Lung (tissue), 12 donors: ENCODE results near the gene CBX4. TPM values are rescaled to one million over a fixed set of nuclear protein-coding genes. Genes with fewer than 3 reads are reported as not detected.

Experiments used
- ATAC-seq: fragments of 200-7000 bp; cut with Tn5 transposase; one replicate; pipeline ENCODE4 v1.9.1; 2020; ENCODE audit warnings: moderate number of reproducible peaks; ENCODE audit not compliant: insufficient read depth, low FRiP score
- DNase-seq, 3 donors: peaks; one replicate each; pipeline ENCODE4 v3.0.0-alpha.2; 2013 to 2017
- H3K27ac ChIP-seq, 2 donors: one replicate each; pipeline ENCODE4 v1.5.1; 2013; ENCODE audit warnings: mild to moderate bottlenecking in 2 of 2, moderate library complexity in 2 of 2, control low read depth in 1 of 2, inconsistent platforms in 1 of 2, low read depth in 1 of 2, low read length in 1 of 2
- H3K27me3 ChIP-seq, 3 donors: one replicate each; pipeline ENCODE4 v1.5.1; 2013; ENCODE audit warnings: low read length in 2 of 3; ENCODE audit not compliant: control insufficient read depth in 3 of 3, insufficient read depth in 3 of 3
- H3K36me3 ChIP-seq, 4 donors: one replicate each; pipeline ENCODE4 v1.5.1; 2013; ENCODE audit warnings: low read length in 4 of 4, mild to moderate bottlenecking in 1 of 4, moderate library complexity in 1 of 4; ENCODE audit not compliant: control insufficient read depth in 4 of 4, insufficient read depth in 4 of 4
- H3K4me1 ChIP-seq, 5 donors: one replicate each; pipeline ENCODE4 v1.5.1; 2013; ENCODE audit warnings: low read length in 5 of 5, mild to moderate bottlenecking in 2 of 5, moderate library complexity in 1 of 5; ENCODE audit not compliant: control insufficient read depth in 5 of 5, insufficient read depth in 5 of 5
- H3K4me3 ChIP-seq: one replicate; pipeline ENCODE4 v1.5.1; 2013; ENCODE audit warnings: mild to moderate bottlenecking, control low read depth, moderate library complexity
- H3K9ac ChIP-seq, 2 donors: one replicate each; pipeline ENCODE4 v1.5.1; 2013; ENCODE audit warnings: low read length in 2 of 2, control low read depth in 1 of 2; ENCODE audit not compliant: insufficient read depth in 1 of 2
- H3K9me3 ChIP-seq, 4 donors: one replicate each; pipeline ENCODE4 v1.5.1; 2013; ENCODE audit warnings: low read length in 3 of 4, mild to moderate bottlenecking in 1 of 4, moderate library complexity in 1 of 4; ENCODE audit not compliant: control insufficient read depth in 4 of 4, insufficient read depth in 3 of 4
- WGBS, 2 donors: extraction: QIAGEN DNeasy Blood & Tissue Kit; methylation state at CpG; one replicate each; pipeline ENCODE4 v1.1.7; 2013; 5-methylcytosine and 5-hydroxymethylcytosine counted together
- polyA plus RNA-seq, 2 donors: library from polyadenylated mRNA; stranded (reverse); fragments of 200-250 nt; gene quantifications; one replicate each; pipeline ENCODE4 v1.2.1, GENCODE V29; 2013
- total RNA-seq, 2 donors: library from RNA; depleted of rRNA in 1 of 2; stranded (reverse); fragments of >200 nt in 1 of 2; gene quantifications; one replicate each; pipeline ENCODE4 v1.2.1, GENCODE V29; 2014 to 2021
- TF ChIP-seq, protein P1 (sequence below): IDR thresholded peaks from 2 replicates; pipeline ENCODE4 v1.5.1; 2012; ENCODE audit warnings: mild to moderate bottlenecking; ENCODE audit errors: control extremely low read depth, extremely low read depth
- donor health status: control.
- donor health status: control.
- donor health status: Bipolar disorder and iron deficiency.
- donor health status: healthy.
- donor health status: DM: yes; HTN: yes; CAD: no.

CBX4 gene
- total and polyA plus RNA-seq, 4 donors = 12.8 to 32.0 (median 17.5) TPM

DNA sequence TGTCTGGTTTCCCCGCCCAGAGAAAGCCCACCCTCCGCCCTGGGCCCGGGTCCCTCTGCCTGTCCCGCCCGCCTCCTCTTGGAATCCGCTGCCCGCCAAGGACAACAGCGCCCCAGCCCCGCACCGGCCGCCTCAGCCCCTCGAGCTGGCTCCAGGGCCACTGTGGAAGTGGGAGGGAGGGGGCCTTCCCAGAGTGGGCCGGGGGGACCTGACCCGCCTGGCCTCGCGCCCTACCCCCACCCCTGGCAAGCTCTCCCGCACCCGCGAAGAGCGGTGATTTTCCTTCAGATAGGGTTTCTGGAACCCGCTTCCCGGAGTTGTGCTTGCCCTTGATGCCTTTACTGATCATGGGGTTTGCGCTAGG, 40.1 kb downstream of the CBX4 start:
- Histone ChIP-seq H3K4me3 (no peak overlapping the region), H3K4me1 (peaks cover 0 to 52% (median 9%) of the 10 kb centered on the region in 5 donors)
- ATAC-seq = no peak

DNA sequence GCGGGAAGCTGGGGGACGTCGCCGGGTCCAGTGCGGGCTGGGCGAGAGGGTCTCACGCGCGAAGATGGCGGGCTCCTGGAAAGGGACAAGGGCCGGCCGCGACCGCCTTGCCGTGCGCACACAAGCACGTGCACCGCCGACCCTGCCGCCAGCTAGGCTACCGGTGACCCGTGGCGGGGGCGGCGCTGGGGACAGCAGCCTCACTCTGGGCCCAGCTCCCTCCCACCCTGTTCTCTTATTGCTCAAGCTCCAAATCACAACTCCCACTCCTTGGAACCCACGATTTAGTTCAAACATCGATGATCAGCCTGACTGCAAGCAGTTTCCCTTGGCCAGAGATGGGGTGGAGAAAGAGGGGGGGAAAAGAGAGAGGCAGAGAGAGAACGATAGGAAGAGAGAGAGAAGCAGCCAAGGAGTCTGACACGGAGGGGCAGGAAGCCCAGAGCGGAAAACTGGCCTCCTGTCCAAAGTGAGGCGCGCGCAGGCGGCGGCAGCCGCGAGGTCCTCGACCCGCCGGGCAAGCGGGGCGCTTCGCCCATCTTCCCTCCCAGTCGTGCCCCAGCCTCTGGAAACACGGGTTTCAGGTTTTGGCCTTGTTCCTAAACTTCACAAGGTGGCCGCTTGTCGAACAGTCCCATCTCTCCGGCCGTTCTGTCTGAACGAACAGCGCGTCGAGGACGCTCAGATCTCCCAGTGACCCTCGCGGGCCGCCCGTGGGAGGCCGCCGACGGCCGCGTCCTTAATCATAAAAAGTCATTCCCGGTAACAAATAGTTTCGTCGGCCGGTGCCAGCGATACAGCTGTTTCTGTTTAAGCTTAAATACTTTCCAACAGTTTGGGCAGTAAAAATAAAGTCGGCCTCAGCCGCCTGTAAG, 40.7 kb downstream of the CBX4 start:
- 2 to 3% methylated on average over 49 to 70 of the region's 70 CpGs for WGBS, 2 donors
- H3K27me3 ChIP-seq = peaks cover 14 to 54% (median 48%) of the 10 kb centered on the region in 3 donors
- H3K4me3 ChIP-seq = no peak overlapping the region
- peaks cover 0 to 57% (median 15%) of the 10 kb centered on the region in 5 donors for H3K4me1 ChIP-seq
- TF ChIP-seq, protein P1, sequence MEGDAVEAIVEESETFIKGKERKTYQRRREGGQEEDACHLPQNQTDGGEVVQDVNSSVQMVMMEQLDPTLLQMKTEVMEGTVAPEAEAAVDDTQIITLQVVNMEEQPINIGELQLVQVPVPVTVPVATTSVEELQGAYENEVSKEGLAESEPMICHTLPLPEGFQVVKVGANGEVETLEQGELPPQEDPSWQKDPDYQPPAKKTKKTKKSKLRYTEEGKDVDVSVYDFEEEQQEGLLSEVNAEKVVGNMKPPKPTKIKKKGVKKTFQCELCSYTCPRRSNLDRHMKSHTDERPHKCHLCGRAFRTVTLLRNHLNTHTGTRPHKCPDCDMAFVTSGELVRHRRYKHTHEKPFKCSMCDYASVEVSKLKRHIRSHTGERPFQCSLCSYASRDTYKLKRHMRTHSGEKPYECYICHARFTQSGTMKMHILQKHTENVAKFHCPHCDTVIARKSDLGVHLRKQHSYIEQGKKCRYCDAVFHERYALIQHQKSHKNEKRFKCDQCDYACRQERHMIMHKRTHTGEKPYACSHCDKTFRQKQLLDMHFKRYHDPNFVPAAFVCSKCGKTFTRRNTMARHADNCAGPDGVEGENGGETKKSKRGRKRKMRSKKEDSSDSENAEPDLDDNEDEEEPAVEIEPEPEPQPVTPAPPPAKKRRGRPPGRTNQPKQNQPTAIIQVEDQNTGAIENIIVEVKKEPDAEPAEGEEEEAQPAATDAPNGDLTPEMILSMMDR = no peak
- peaks cover 0 to 7% (median 0%) of the 10 kb centered on the region in 4 donors for H3K36me3 ChIP-seq
- DNase-seq = peak; percentile 61 to 73 (median 70)
- H3K9ac ChIP-seq = no peak overlapping the region
- H3K9me3 ChIP-seq = peaks cover 0 to 2% (median 0%) of the 10 kb centered on the region in 4 donors
- H3K27ac ChIP-seq = no peak overlapping the region
- no peak for ATAC-seq

More for the DNA sequence above, 40.1 kb downstream of the CBX4 start:
- Histone ChIP-seq H3K9ac (no peak overlapping the region), H3K36me3 (peaks cover 0 to 7% (median 0%) of the 10 kb centered on the region in 4 donors), H3K27ac (no peak overlapping the region), H3K27me3 (peaks cover 14 to 57% (median 51%) of the 10 kb centered on the region in 3 donors), H3K9me3 (peaks cover 0 to 4% (median 0%) of the 10 kb centered on the region in 4 donors)
- WGBS, 2 donors = 5 to 8% methylated on average over 22 to 23 of the region's 23 CpGs
- DNase-seq = no peak
- TF ChIP-seq, protein P1 = no peak

DNA sequence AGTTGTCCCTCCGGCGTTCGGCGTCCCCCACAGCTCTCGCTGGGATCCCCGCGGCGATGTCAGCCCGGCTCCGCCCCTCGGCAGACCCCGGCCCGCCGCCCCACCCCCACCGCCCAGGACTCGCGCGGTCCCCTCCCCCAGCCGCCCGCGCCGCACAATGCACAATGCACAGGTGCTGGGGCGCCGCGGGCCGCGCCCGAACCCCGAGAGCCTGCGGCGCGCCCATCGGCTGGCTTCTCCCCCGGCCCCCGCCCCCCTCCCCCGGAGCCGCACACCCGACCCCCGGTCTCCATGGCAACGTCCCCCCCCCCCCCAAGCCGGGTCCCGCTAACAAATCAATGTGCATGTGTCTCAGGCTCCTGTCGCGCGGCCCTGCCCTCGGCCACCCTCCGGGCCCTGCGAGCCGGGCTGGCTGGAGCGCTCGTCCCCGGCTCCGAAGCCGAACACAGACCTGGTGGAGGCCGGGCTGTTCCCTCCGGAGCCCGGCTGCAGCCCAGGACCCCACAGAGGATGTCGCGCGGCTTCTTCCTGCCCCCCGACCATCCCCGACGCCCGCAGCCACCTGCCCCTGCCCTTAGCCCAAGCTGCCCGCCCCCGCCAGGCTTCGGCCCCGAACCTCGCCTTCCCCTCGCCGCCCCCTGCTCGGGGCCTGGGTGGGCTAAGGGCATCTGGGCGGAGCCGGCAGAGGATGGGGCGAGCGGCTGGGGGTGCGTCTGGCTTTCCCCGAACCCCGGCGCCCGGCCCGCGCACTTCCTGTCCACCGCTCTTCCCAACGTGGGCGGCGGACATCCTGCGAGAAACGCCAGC, 41.5 kb downstream of the CBX4 start:
- DNase-seq (peak in 1 of 3 donors; percentile 62), ATAC-seq (no peak)
- H3K9me3 ChIP-seq = peaks cover 0 to 2% (median 0%) of the 10 kb centered on the region in 4 donors
- WGBS, 2 donors = 1 to 2% methylated on average over 45 to 83 of the region's 89 CpGs
- peaks cover 0 to 7% (median 0%) of the 10 kb centered on the region in 4 donors for H3K36me3 ChIP-seq
- TF ChIP-seq, protein P1 = no peak
- no peak overlapping the region for H3K9ac ChIP-seq
- peaks cover 13 to 46% (median 41%) of the 10 kb centered on the region in 3 donors for H3K27me3 ChIP-seq
- H3K27ac ChIP-seq = no peak overlapping the region
- peaks cover 0 to 64% (median 18%) of the 10 kb centered on the region in 5 donors for H3K4me1 ChIP-seq
- H3K4me3 ChIP-seq = no peak overlapping the region
